ENCODE measurements around the gene EEIG2. TPM values are rescaled to one million over a fixed set of nuclear protein-coding genes. Genes with fewer than 3 reads are reported as not detected.
A peak's percentile ranks its signal among the peaks of the same experiment; 100 is the strongest.

The EEIG2 gene
- total RNA-seq, 1 donor from 2014 or later, result 22.2 TPM

DNA sequence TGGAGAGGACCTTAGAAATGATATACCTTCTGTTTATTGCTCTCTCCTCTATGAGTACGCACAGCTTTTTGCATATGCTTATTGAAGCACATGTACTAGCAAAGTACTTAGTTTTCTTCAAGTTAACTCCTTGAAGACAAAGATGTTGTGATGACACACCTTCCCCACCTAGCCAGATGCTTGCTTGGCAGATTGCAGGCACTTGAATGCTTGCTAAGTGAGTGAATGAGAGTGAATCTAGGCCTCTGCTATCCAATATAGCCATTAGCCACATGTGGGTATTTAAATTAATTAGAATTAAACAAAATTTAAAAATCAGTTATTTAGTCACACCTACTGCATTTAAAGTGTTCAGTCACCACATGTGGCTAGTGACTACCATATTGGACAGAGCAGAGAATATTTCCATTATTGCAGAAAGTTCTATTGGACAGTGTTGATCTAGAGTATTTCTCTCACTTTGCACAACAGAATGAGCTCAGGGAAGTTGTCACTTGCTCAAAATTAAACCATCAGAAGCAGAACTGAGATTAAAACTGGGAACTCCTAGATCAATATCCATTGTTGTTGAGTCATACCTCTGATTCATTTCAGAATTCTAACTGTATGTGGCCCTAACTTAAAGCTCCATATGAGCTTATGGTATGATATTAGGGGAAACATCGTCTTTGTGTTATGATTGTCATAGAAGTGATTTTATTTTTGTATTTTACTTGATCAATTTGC is 8.6 kb upstream of the EEIG2 start:
- no peak for DNase-seq

DNA sequence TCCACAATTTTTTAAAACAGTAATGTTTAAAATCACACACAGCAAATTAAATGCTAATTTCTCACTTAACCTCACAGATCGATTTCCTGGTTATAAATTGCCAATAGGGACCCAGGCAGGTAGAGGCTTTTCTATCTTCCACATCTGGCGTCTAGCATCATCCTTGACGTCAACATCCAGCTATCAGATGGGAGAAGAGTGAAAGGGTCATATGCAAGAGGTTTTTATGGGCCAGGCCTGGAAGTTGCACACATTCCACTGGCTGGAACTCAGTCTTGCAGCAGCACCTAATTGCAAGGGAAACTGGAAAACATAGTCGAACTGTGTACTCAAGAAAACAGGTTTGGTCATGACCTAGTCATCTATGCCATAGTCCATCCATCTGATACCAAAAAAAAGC is 6.0 kb upstream of the EEIG2 start:
- no peak for DNase-seq

GRCh38 chr1:108554682-108555427 is 5.0 kb upstream of the EEIG2 start:
- DNase-seq, result no peak

DNA sequence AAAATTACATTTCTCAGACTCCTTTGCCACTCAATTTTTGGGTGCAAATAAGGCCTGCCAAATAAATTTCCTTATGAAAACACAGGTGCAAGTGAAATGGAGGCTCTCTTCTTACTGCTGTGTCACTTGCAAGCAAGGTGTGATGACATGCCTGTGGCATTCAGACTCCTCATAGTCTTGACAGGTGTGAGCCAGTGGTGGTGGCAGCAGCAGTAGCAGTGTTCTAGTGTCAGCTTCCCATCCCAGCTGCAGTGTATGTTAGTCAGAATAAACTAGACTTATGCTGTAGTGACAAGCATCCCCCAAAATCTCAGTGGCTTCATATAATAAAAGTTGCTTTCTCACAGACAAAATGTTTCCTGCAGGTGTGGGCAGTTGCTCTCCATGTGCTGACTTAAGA is 3.8 kb upstream of the EEIG2 start:
- no peak for DNase-seq

DNA sequence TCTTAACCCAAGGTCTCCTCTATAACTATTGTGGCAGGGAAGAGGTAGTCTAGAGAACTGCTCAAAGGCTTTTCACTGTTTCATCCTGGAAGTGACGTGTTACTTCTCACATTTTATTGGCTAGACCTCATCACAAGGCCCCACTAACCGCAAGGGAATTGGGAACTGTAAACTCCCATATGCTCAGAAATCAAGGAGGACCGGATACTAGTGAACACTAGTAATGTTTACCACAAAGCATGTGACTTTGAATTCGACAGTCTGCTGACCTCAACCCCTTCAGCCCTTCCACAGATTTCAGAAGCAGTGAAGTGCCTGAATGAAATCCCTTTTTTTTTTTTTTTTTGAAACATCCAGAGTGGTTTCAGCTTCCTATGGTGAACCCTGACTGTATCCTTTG is 3.4 kb upstream of the EEIG2 start:
- no peak for DNase-seq

- DNase-seq, result no peak
Observed at GRCh38 chr1:108557296-108557695, 2.6 kb upstream of the EEIG2 start.

DNA sequence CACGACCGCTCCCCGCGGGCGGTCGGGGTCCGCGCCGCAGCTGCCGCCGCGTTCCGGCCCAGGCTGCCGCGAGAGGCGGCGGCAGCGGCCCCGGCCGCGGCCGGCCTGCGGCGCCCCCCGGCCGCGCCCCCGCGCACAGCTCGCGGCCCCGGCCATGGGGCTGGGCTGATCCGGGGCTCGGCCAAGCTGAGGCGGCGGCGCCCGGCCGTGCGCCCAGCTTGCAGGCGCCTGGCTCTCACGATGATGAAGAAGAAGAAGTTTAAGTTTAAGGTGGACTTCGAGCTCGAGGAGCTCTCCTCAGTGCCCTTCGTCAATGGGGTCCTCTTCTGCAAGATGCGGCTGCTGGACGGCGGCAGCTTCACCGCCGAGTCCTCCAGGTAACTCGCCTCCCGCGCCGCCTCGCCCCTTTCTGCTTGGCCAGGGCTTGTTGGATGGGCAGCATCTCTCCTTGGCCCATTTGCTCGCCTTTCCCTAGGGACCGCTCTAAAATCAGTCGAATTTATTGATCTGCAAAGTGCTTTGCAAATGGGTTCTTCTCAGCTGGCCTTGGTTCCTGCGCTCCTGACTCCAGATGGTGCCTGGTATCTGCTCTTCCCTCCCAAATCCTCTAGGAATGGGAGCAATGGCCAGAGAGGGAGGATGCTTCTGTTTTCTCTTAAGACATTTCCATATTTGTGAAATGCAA is 431 bp downstream of the EEIG2 start:
- peak; percentile 25 for DNase-seq

DNA sequence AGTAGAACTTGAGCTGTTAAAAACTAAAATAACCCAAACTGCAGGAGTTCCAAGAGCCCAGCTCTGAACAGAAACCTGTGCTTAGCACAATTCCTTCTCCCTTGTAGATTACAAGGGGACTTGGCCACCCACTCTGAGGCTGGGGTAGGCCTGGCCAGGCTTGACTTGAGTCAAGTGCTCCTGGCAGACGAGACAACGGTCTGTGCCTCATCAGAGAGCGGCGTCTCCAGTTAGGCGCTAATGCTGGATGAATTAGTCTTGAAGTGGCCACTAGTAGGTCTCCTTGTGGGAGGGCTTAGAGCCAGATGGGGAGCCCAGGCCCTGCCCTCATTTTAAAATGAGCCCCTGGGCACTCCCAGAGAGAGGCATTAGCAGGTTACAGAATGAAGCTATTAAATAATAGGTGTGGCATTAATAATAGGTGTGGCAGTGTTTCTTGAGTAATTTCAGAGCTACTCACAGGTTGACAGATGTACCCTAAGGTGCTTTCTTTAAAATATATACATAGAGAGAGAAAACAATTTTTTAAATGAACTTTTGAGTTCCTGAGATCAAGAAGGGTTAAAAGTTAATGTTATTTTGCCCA is 1.1 kb downstream of the EEIG2 start:
- DNase-seq, result peak; percentile 64

DNA sequence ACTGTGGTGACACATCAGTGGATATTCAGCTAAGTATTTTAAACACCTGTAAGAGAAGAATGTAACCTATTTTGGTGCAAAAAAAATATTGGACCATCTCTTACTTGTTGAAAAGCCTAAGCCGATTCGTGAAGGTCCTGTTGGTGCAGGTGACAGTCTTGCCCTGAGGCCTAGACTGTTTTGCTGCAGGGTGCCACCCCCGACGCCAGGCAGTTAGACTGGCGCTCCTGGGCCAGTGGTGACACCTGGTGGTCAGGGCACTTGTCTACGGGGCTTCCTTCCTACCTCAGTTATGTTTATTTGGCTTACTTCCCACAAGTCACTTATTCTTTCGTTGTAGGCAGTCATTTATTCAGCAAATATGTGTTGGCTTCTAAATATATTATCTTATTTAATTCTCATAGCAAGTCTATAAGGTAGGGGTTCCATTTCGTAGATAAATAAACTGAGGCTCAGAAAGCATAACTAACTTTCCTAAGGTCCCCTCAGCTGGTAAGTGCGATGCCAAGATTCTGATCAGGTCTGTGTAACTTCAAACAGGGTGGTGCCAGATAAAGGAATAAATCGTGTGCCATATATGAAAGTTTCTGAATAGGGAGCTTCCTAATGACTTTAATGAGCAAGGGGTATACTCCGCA is 1.9 kb downstream of the EEIG2 start:
- DNase-seq, result no peak

- no peak for DNase-seq
Observed at GRCh38 chr1:108563808-108564207, 3.9 kb downstream of the EEIG2 start.

GRCh38 chr1:108565081-108565480 is 5.2 kb downstream of the EEIG2 start:
- DNase-seq, result no peak

GRCh38 chr1:108565512-108565911 is 5.6 kb downstream of the EEIG2 start:
- DNase-seq, result no peak

GRCh38 chr1:108568589-108568988 is 8.7 kb downstream of the EEIG2 start:
- no peak for DNase-seq

DNA sequence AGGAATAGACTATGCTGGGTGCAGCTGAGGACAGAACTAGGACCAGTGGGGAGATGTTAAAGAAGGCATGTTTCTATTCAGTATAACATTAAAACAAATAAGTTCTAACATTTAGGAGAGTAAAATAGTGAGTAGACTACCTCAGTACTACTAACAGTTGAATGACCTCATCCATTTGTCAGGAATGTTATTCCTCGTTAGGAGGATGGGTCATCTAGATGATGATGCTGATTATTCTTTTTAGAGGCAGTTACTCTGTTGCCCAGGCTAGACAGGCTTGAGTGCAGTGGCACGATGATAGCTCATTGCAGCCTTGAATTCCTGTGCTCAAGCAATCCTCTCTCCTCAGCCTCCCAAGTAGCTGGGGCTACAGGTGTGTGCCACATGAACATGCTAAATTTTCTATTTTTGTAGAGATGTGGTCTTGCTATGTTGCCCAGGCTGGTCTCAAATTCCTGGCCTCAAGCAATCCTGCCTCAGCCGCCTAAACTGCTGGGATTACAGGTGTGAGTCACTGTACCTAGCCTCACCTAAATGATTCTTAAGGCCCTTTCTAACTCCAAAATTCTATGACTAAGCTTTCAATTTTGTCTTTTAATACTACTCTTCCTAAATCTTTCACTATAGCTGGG is 9.3 kb downstream of the EEIG2 start:
- DNase-seq, result no peak

GRCh38 chr1:108570128-108570527 is 10.2 kb downstream of the EEIG2 start:
- no peak for DNase-seq

DNA sequence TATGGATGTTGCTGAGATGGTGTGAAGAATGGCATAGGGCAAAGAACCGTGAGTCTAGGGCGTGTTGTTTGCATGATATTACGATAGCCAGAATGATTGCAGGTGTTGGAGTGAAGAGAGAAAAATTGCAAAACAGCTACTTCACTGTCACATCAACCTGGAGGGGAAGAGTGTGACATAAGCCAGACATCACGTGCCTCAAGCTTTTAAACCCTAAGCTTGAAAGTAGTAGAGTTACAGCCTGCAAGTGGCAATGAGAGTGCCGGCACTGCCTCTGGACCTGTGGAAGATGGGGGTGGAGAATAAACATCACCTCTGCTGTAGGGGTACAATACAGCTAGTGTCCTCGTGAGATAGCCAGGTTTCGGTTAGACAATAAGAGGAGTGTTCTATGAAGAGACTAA is 11.1 kb downstream of the EEIG2 start:
- no peak for DNase-seq

DNA sequence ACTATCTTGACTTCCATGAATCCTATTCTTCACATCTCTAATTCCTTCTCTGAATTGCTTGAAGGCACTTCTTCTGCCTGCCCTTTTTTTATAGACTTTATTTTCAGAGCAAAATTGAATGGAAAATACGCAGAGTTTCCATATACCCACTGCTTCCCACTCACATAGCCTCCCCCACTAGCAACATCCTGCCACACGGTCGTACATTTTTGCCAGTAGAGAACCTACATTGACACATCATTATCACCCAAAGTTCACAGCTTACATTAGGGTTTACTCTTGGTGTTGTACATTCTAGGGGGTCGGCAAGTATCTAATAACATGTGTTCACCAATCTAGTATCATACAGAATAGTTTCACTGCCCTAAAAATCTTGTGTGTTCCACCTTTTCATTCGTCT is 12.3 kb downstream of the EEIG2 start:
- DNase-seq, result no peak

GRCh38 chr1:108573183-108573582 is 13.3 kb downstream of the EEIG2 start:
- DNase-seq, result no peak

DNA sequence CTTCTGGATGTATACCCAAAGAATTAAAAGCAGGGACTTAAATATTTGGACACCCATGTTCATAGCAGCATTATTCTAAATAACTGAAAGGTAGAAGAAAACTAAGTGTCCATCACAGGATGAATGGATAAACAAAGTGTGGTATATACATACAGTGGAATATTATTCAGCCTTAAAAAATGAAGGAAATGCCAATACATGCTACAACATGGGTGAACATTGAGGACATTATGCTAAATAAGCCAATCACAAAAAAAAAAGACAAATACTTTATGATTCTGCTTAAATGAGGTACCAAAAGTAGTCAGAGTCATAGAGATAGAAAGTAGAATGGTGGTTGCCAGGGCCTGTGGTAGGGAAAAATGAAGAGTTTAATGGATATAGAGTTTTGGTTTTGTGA is 14.1 kb downstream of the EEIG2 start:
- no peak for DNase-seq

- DNase-seq, result no peak
Observed at GRCh38 chr1:108575375-108575774, 15.5 kb downstream of the EEIG2 start.

- DNase-seq, result no peak
Observed at GRCh38 chr1:108583757-108584427, 24.0 kb downstream of the EEIG2 start.
